GM19455 (cell line): Measurements from ENCODE around the gene CSTPP1.
"Not testable (repeated sequence)": the region's sequence is repeated elsewhere in the genome, so short reads cannot be mapped to it uniquely, and the experiment has no call there.

ENCODE experiments used
- ATAC-seq: cut with Tn5 transposase; IDR thresholded peaks from one replicate; pipeline ENCODE4 v1.9.1; 2021; ENCODE audit not compliant: unreplicated experiment

Gene CSTPP1

GRCh38 chr11:46989810-46990487, 53.4 kb downstream of the CSTPP1 start:
- not testable (repeated sequence) for ATAC-seq

GRCh38 chr11:46991391-46991790, 54.8 kb downstream of the CSTPP1 start:
- no peak for ATAC-seq

GRCh38 chr11:46992386-46992785, 55.8 kb downstream of the CSTPP1 start:
- ATAC-seq = not testable (repeated sequence)

GRCh38 chr11:46997796-46998195, 61.2 kb downstream of the CSTPP1 start:
- ATAC-seq = not testable (repeated sequence)

GRCh38 chr11:46999217-46999616, 62.7 kb downstream of the CSTPP1 start:
- ATAC-seq = no peak

GRCh38 chr11:47000033-47000432, 63.5 kb downstream of the CSTPP1 start:
- ATAC-seq = no peak

- no peak for ATAC-seq
Measured at GRCh38 chr11:47001781-47002181, 65.2 kb downstream of the CSTPP1 start.

GRCh38 chr11:47002390-47002789, 65.8 kb downstream of the CSTPP1 start:
- ATAC-seq = no peak

GRCh38 chr11:47003180-47003877, 66.8 kb downstream of the CSTPP1 start:
- no peak for ATAC-seq

GRCh38 chr11:47004595-47005033, 68.1 kb downstream of the CSTPP1 start:
- ATAC-seq = no peak

GRCh38 chr11:47005441-47005840, 68.9 kb downstream of the CSTPP1 start:
- ATAC-seq = no peak

GRCh38 chr11:47007579-47007978, 71.0 kb downstream of the CSTPP1 start:
- no peak for ATAC-seq

- ATAC-seq = no peak
Measured at GRCh38 chr11:47010179-47010578, 73.6 kb downstream of the CSTPP1 start.

- no peak for ATAC-seq
Measured at GRCh38 chr11:47014097-47014496, 77.5 kb downstream of the CSTPP1 start.

- no peak for ATAC-seq
Measured at GRCh38 chr11:47018637-47019036, 82.1 kb downstream of the CSTPP1 start.

GRCh38 chr11:47020793-47021526, 84.4 kb downstream of the CSTPP1 start:
- peak; percentile 55 for ATAC-seq

- no peak for ATAC-seq
Measured at GRCh38 chr11:47021527-47021818, 84.9 kb downstream of the CSTPP1 start.

GRCh38 chr11:47021965-47022364, 85.4 kb downstream of the CSTPP1 start:
- ATAC-seq = no peak

GRCh38 chr11:47028195-47029093, 91.9 kb downstream of the CSTPP1 start:
- no peak for ATAC-seq

GRCh38 chr11:47033439-47033838, 96.9 kb downstream of the CSTPP1 start:
- no peak for ATAC-seq

GRCh38 chr11:47034091-47034490, 97.5 kb downstream of the CSTPP1 start:
- ATAC-seq = no peak
